ENCODE measurements around the gene COA7. TPM values are rescaled to one million over a fixed set of nuclear protein-coding genes. Genes with fewer than 3 reads are reported as not detected.

Gene COA7
- total and polyA plus RNA-seq, 2 donors from 2014 or later = 12.2 to 19.1 TPM

DNA sequence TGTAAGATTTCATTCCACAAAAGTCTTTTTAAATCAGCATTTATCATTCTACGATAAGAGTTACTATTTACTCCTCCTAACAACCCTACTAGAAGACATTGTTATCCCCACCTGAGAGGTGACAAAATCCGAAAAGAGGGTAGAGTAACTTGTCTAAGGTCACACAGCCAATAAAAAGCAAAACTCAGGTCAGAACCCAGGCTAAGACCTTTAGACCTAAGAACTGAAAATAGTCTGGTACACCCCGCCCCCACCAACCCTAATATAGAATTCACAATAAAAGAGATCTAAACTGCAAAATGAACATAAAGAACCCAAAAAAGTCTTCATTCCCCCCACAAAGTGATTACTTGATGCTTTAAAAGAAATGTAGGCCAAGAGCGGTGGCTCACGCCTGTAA lies 18.6 kb downstream of the COA7 start:
- Histone ChIP-seq H3K27me3 (ENCODE audit: control insufficient read depth, insufficient read depth, low read length) (no peaks in the 10 kb centered on the region), H3K36me3 (ENCODE audit: control insufficient read depth in 2 of 3, insufficient read depth in 3 of 3, low read length in 3 of 3) (no peaks in the 10 kb centered on the region), H3K4me3 (ENCODE audit: low read length in 3 of 3) (no peak overlapping the region), H3K4me1 (ENCODE audit: control insufficient read depth in 2 of 3, insufficient read depth in 2 of 3, low read depth in 1 of 3, low read length in 3 of 3) (no peaks in the 10 kb centered on the region), H3K9ac (ENCODE audit: low read length in 3 of 3) (no peak overlapping the region), H3K27ac (ENCODE audit: low read depth in 2 of 2, low read length in 2 of 2) (no peak overlapping the region), H3K9me3 (ENCODE audit: control insufficient read depth in 2 of 3, insufficient read depth in 1 of 3, low read length in 3 of 3) (no peaks in the 10 kb centered on the region)
- TF ChIP-seq CTCF (IDR thresholded peaks at IDR 0.05; ENCODE audit: borderline replicate concordance, extremely low read depth, insufficient read depth) = no peak
- intact Hi-C loops (cut with DNase I) = no loop called here
- no peak for FAIRE-seq
- DNase-seq = no peak

- Histone ChIP-seq H3K9me3 (ENCODE audit: control insufficient read depth in 2 of 3, insufficient read depth in 1 of 3, low read length in 3 of 3) (no peaks in the 10 kb centered on the region), H3K4me1 (ENCODE audit: control insufficient read depth in 2 of 3, insufficient read depth in 2 of 3, low read depth in 1 of 3, low read length in 3 of 3) (no peaks in the 10 kb centered on the region), H3K36me3 (ENCODE audit: control insufficient read depth in 2 of 3, insufficient read depth in 3 of 3, low read length in 3 of 3) (no peaks in the 10 kb centered on the region), H3K9ac (ENCODE audit: low read length in 3 of 3) (no peak overlapping the region), H3K27ac (ENCODE audit: low read depth in 2 of 2, low read length in 2 of 2) (no peak overlapping the region), H3K4me3 (ENCODE audit: low read length in 3 of 3) (no peak overlapping the region), H3K27me3 (ENCODE audit: control insufficient read depth, insufficient read depth, low read length) (no peaks in the 10 kb centered on the region)
- TF ChIP-seq CTCF (IDR thresholded peaks at IDR 0.05; ENCODE audit: borderline replicate concordance, extremely low read depth, insufficient read depth) = no peak
- no peak for DNase-seq
- intact Hi-C loops (cut with DNase I) = no loop called here
- no peak for FAIRE-seq
Measured at GRCh38 chr1:52679048-52679447, 19.1 kb downstream of the COA7 start.

GRCh38 chr1:52677076-52677806 lies 20.9 kb downstream of the COA7 start:
- intact Hi-C loops (cut with DNase I) = no loop called here
- Histone ChIP-seq H3K9me3 (ENCODE audit: control insufficient read depth in 2 of 3, insufficient read depth in 1 of 3, low read length in 3 of 3) (no peaks in the 10 kb centered on the region), H3K4me3 (ENCODE audit: low read length in 3 of 3) (no peak overlapping the region), H3K36me3 (ENCODE audit: control insufficient read depth in 2 of 3, insufficient read depth in 3 of 3, low read length in 3 of 3) (no peaks in the 10 kb centered on the region), H3K27me3 (ENCODE audit: control insufficient read depth, insufficient read depth, low read length) (no peaks in the 10 kb centered on the region), H3K9ac (ENCODE audit: low read length in 3 of 3) (no peak overlapping the region), H3K27ac (ENCODE audit: low read depth in 2 of 2, low read length in 2 of 2) (no peak overlapping the region), H3K4me1 (ENCODE audit: control insufficient read depth in 2 of 3, insufficient read depth in 2 of 3, low read depth in 1 of 3, low read length in 3 of 3) (no peaks in the 10 kb centered on the region)
- no peak for TF ChIP-seq CTCF (IDR thresholded peaks at IDR 0.05; ENCODE audit: borderline replicate concordance, extremely low read depth, insufficient read depth)
- DNase-seq = peak in 1 of 5 donors; percentile 7
- FAIRE-seq = no peak

All from kidney (tissue), 14 donors.